Measurements from ENCODE around the gene EHD2.
"Not testable (repeated sequence)": the region's sequence is repeated elsewhere in the genome, so short reads cannot be mapped to it uniquely, and the experiment has no call there.

Gene EHD2

GRCh38 chr19:47691782-47692181 is 21.4 kb upstream of the EHD2 start:
- DNase-seq = no peak

- DNase-seq = no peak
Observed at GRCh38 chr19:47693489-47693888, 19.7 kb upstream of the EHD2 start.

- DNase-seq = no peak
Observed at GRCh38 chr19:47693903-47694302, 19.3 kb upstream of the EHD2 start.

- DNase-seq = no peak
Observed at GRCh38 chr19:47694466-47695273, 18.6 kb upstream of the EHD2 start.

- DNase-seq = no peak
Observed at GRCh38 chr19:47695533-47696262, 17.5 kb upstream of the EHD2 start.

GRCh38 chr19:47696635-47697034 is 16.6 kb upstream of the EHD2 start:
- no peak for DNase-seq

- DNase-seq = peak; percentile 89
Observed at GRCh38 chr19:47697863-47698609, 15.2 kb upstream of the EHD2 start.

- DNase-seq = no peak
Observed at GRCh38 chr19:47698631-47699359, 14.4 kb upstream of the EHD2 start.

GRCh38 chr19:47699360-47699917 is 13.8 kb upstream of the EHD2 start:
- peak; percentile 38 for DNase-seq

GRCh38 chr19:47700934-47701716 is 12.1 kb upstream of the EHD2 start:
- no peak for DNase-seq

- DNase-seq = no peak
Observed at GRCh38 chr19:47701717-47702552, 11.3 kb upstream of the EHD2 start.

- no peak for DNase-seq
Observed at GRCh38 chr19:47702671-47703070, 10.6 kb upstream of the EHD2 start.

GRCh38 chr19:47703301-47703700 is 9.9 kb upstream of the EHD2 start:
- no peak for DNase-seq

GRCh38 chr19:47704024-47704423 is 9.2 kb upstream of the EHD2 start:
- DNase-seq = no peak

- no peak for DNase-seq
Observed at GRCh38 chr19:47704656-47705055, 8.6 kb upstream of the EHD2 start.

- DNase-seq = peak; percentile 75
Observed at GRCh38 chr19:47707135-47707925, 5.9 kb upstream of the EHD2 start.

GRCh38 chr19:47711652-47712242 is 1.5 kb upstream of the EHD2 start:
- DNase-seq = no peak

- DNase-seq = no peak
Observed at GRCh38 chr19:47714339-47714738, 1.1 kb downstream of the EHD2 start.

- not testable (repeated sequence) for DNase-seq
Observed at GRCh38 chr19:47714855-47715254, 1.6 kb downstream of the EHD2 start.
